ENCODE results near the gene MYO18B. TPM values are rescaled to one million over a fixed set of nuclear protein-coding genes. Genes with fewer than 3 reads are reported as not detected.

The MYO18B gene
- total and polyA plus RNA-seq, 2 of the 8 experiments (the other 6 are each of a cell fraction or from before 2014, with no cell fraction given): 0.62 to 0.78 TPM

- no peak overlapping the region for H4K5ac ChIP-seq (ENCODE audit: insufficient read length, low read depth, low read length)
- no peak overlapping the region for H3K14ac ChIP-seq (ENCODE audit: insufficient read length)
- ChIA-PET CTCF (ENCODE audit: partially characterized antibody) (interaction anchor here (0.6 to 2.3 kb wide), 5 partner anchors 9 to 529 kb away, joined by 3 to 11 read pairs (median 3); no protein-coding TSS in a partner anchor), POLR2A (ENCODE audit: partially characterized antibody) (no interaction called here)
- no peak overlapping the region for H3K23ac ChIP-seq (ENCODE audit: insufficient read length)
- no peaks in the 10 kb centered on the region for H3K4me1 ChIP-seq (replicated peaks in 1 of 4; ENCODE audit: control insufficient read depth in 3 of 4, insufficient read depth in 4 of 4, low read length in 3 of 4)
- H2AK5ac ChIP-seq (ENCODE audit: low read depth, low read length): no peak overlapping the region
- H3K4me2 ChIP-seq (ENCODE audit: insufficient read depth in 1 of 2, low read depth in 2 of 2, low read length in 2 of 2): no peak overlapping the region
- H3K79me2 ChIP-seq (ENCODE audit: control insufficient read depth in 1 of 2, insufficient read depth in 2 of 2, low read length in 2 of 2): no peaks in the 10 kb centered on the region
- FAIRE-seq (no peak), DNase-seq (ENCODE audit: low read depth in 1 of 2, low spot score in 2 of 2) (no peak)
- no peaks in the 10 kb centered on the region for H3K36me3 ChIP-seq (ENCODE audit: control insufficient read depth in 2 of 4, insufficient read depth in 4 of 4, low read length in 3 of 4)
- no peak overlapping the region for H2BK12ac ChIP-seq (ENCODE audit: low read depth, low read length)
- no peak overlapping the region for H3K56ac ChIP-seq (replicated peaks; ENCODE audit: insufficient read length, low read depth, low read length)
- H4K8ac ChIP-seq (ENCODE audit: extremely low read depth, insufficient read depth, low read length): peak overlapping the region; percentile 57; the same call in 1 of the 2 replicates
- H3K4ac ChIP-seq (replicated peaks; ENCODE audit: insufficient read length, low read depth, low read length): no peak overlapping the region
- H3K79me1 ChIP-seq (ENCODE audit: low read depth, low read length): no peaks in the 10 kb centered on the region
- H2BK15ac ChIP-seq (ENCODE audit: low read length): no peak overlapping the region
- 92% methylated on average over 6 of the region's 6 CpGs; no CpG with 5 or more reads in 1 of the 2 experiments for WGBS, 2 experiments (ENCODE audit: extremely low coverage in 1 of 2, insufficient coverage in 1 of 2, insufficient read length in 1 of 2, insufficient replicate concordance in 2 of 2, low coverage in 1 of 2, low lambda C conversion rate in 2 of 2, missing lambda C conversion rate in 1 of 2)
- H3K27ac ChIP-seq (ENCODE audit: low read depth, low read length): no peak overlapping the region
- no peak overlapping the region for H3K9ac ChIP-seq (replicated peaks in 1 of 4; ENCODE audit: extremely low read depth in 1 of 4, low read depth in 3 of 4, low read length in 3 of 4)
- no peaks in the 10 kb centered on the region for H3K23me2 ChIP-seq (ENCODE audit: low read depth, low read length)
- no peak overlapping the region for H3K4me3 ChIP-seq (ENCODE audit: extremely low read depth in 1 of 4, insufficient read depth in 2 of 4, low read depth in 3 of 4, low read length in 4 of 4)
- no peaks in the 10 kb centered on the region for H4K20me1 ChIP-seq (replicated peaks in 1 of 2; ENCODE audit: control insufficient read depth in 1 of 2, insufficient read depth in 2 of 2, low read length in 2 of 2)
- no peak overlapping the region for H2BK5ac ChIP-seq (ENCODE audit: low read depth, low read length)
- H3K18ac ChIP-seq (ENCODE audit: extremely low read depth, low read length): no peak overlapping the region
- no peak overlapping the region for H2AFZ ChIP-seq (ENCODE audit: low read length)
- H3K9me3 ChIP-seq (ENCODE audit: insufficient read depth in 2 of 2, low read depth in 1 of 2, low read length in 1 of 2): no peaks in the 10 kb centered on the region
- no peaks in the 10 kb centered on the region; a peak in 1 of 7 replicates for H3K27me3 ChIP-seq (replicated peaks in 1 of 4; ENCODE audit: control insufficient read depth in 3 of 4, extremely low read depth in 1 of 4, insufficient read depth in 3 of 4, low read length in 3 of 4)
- H4K91ac ChIP-seq (replicated peaks; ENCODE audit: insufficient read length, low read length): no peak overlapping the region
- no peak overlapping the region for H2BK120ac ChIP-seq (replicated peaks; ENCODE audit: low read depth, low read length)
- H2BK20ac ChIP-seq (ENCODE audit: low read length): no peak overlapping the region
- no peak for TF ChIP-seq CHD2 (IDR thresholded peaks at IDR 0.05; ENCODE audit: low read length)
- no peak for TF ChIP-seq ZNF274 (IDR thresholded peaks at IDR 0.05; ENCODE audit: borderline replicate concordance, extremely low read depth, low read length)
- TF ChIP-seq YY1 (IDR thresholded peaks at IDR 0.05; ENCODE audit: low read depth, low read length): no peak
- TF ChIP-seq, protein P1, sequence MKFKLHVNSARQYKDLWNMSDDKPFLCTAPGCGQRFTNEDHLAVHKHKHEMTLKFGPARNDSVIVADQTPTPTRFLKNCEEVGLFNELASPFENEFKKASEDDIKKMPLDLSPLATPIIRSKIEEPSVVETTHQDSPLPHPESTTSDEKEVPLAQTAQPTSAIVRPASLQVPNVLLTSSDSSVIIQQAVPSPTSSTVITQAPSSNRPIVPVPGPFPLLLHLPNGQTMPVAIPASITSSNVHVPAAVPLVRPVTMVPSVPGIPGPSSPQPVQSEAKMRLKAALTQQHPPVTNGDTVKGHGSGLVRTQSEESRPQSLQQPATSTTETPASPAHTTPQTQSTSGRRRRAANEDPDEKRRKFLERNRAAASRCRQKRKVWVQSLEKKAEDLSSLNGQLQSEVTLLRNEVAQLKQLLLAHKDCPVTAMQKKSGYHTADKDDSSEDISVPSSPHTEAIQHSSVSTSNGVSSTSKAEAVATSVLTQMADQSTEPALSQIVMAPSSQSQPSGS (IDR thresholded peaks at IDR 0.05; ENCODE audit: low read length): no peak
- TF ChIP-seq KDM5A (IDR thresholded peaks at IDR 0.05; ENCODE audit: low read length): no peak
- no peak for TF ChIP-seq E2F6 (IDR thresholded peaks at IDR 0.05)
- no peak for TF ChIP-seq RAD21 (IDR thresholded peaks at IDR 0.05 in 1 of 2, conservative IDR thresholded peaks at IDR 0.05 in 1 of 2; ENCODE audit: low read depth in 2 of 2, low read length in 2 of 2)
- TF ChIP-seq, protein P2, sequence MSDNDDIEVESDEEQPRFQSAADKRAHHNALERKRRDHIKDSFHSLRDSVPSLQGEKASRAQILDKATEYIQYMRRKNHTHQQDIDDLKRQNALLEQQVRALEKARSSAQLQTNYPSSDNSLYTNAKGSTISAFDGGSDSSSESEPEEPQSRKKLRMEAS (IDR thresholded peaks at IDR 0.05): no peak
- TF ChIP-seq USF2 (IDR thresholded peaks at IDR 0.05; ENCODE audit: low read length): no peak
- TF ChIP-seq PHF8 (conservative IDR thresholded peaks at IDR 0.05; ENCODE audit: low read depth, low read length): no peak
Measured at GRCh38 chr22:25804676-25805075, 62.7 kb downstream of the MYO18B start.
